K562 (cell line): ENCODE data around the gene IGSF3. TPM values are rescaled to one million over a fixed set of nuclear protein-coding genes. Genes with fewer than 3 reads are reported as not detected.

Experiments used
- ATAC-seq: fragments of 200-7000 bp; cut with Tn5 transposase; 3 replicates; pipeline ENCODE4 v1.9.1; 2020; ENCODE audit warnings: moderate library complexity
- BruUV-seq: library from RNA; stranded (reverse); fragments of 400-500 nt; replicated peaks from 2 replicates; lab custom pipeline; 2021; lab: Mats Ljungman, UMichigan
- CTCF ChIA-PET: fragments of 300-600 bp; formaldehyde crosslinking; extraction: SDS; loops from one replicate; lab custom pipeline; 2021; ENCODE audit warnings: low intra/inter-chr PET ratio; lab: Yijun Ruan, JAX
- POLR2A ChIA-PET: fragments of 300-600, 350-650 bp; sonication (Branson Sonifier 250); formaldehyde crosslinking; extraction: SDS; loops from one replicate; lab custom pipeline; 2021; ENCODE audit warnings: antibody characterized with exemption, inconsistent platforms; lab: Yijun Ruan, JAX
- DNase-seq, 4 experiments: peaks; one replicate each; pipeline versions ENCODE4 v3.0.0 to v3.0.0-alpha.2; 2011 to 2018; ENCODE audit warnings: low spot score in 3 of 4, mixed read lengths in 3 of 4; ENCODE audit errors: extremely low read depth in 1 of 4
- FAIRE-seq: peaks from 2 replicates; lab custom pipeline; 2011; peaks lifted over from hg19 to GRCh38; lab: Jason Lieb, UNC
- H2AFZ ChIP-seq: 2 replicates; pipeline ENCODE4 v1.6.0; 2011; ENCODE audit warnings: low read depth, low read length, control low read depth, inconsistent platforms
- H3K27ac ChIP-seq: fragments of 200-600 bp; 3 replicates; pipeline ENCODE4 v1.8.0; 2011; ENCODE audit warnings: low read depth, mild to moderate bottlenecking, control low read depth, inconsistent platforms, low read length, moderate library complexity, mixed read lengths; ENCODE audit errors: extremely low read depth
- H3K27me3 ChIP-seq, 2 experiments: fragments of 300-600 bp in 1 of 2; 2 replicates in 1 of 2; 3 replicates in 1 of 2; pipeline versions ENCODE4 v1.6.0 to v1.8.0; 2011; ENCODE audit warnings: inconsistent platforms in 2 of 2, low read length in 2 of 2, mild to moderate bottlenecking in 1 of 2, mixed read lengths in 1 of 2, moderate library complexity in 1 of 2; ENCODE audit not compliant: control insufficient read depth in 2 of 2, insufficient read depth in 2 of 2
- H3K36me3 ChIP-seq: fragments of 300-600 bp; 3 replicates; pipeline ENCODE4 v1.8.0; 2011; ENCODE audit warnings: mild to moderate bottlenecking, low read length, inconsistent platforms; ENCODE audit not compliant: control insufficient read depth, insufficient read depth
- H3K4me1 ChIP-seq, 2 experiments: fragments of 200-600 bp in 1 of 2; replicated peaks in 1 of 2; 2 replicates in 1 of 2; 3 replicates in 1 of 2; pipeline versions ENCODE4 v1.5.1 to v1.8.0; 2011; ENCODE audit warnings: inconsistent platforms in 2 of 2, low read length in 2 of 2, mild to moderate bottlenecking in 1 of 2, mixed read lengths in 1 of 2, moderate library complexity in 1 of 2; ENCODE audit not compliant: control insufficient read depth in 2 of 2, insufficient read depth in 2 of 2
- H3K4me2 ChIP-seq: 2 replicates; pipeline ENCODE4 v1.6.1; 2011; ENCODE audit warnings: low read length, control low read depth, inconsistent platforms, mixed read lengths; ENCODE audit not compliant: insufficient read depth
- H3K4me3 ChIP-seq: fragments of 200-600 bp; sonication (generic), shearing (Covaris generic); 2 replicates; pipeline ENCODE4 v1.5.1; 2016; ENCODE audit warnings: control low read depth, inconsistent platforms
- H3K79me2 ChIP-seq: fragments of 200-600 bp; 3 replicates; pipeline ENCODE4 v1.8.0; 2011; ENCODE audit warnings: low read length, inconsistent platforms; ENCODE audit not compliant: control insufficient read depth, insufficient read depth
- H3K9ac ChIP-seq, 2 experiments: 2 replicates each; pipeline versions ENCODE4 v1.6.0 to v1.6.1; 2011; ENCODE audit warnings: low read depth in 2 of 2, low read length in 2 of 2, control low read depth in 1 of 2, inconsistent platforms in 1 of 2, mild to moderate bottlenecking in 1 of 2, mixed read lengths in 1 of 2; ENCODE audit not compliant: insufficient read depth in 1 of 2
- H3K9me1 ChIP-seq: one replicate; pipeline ENCODE4 v1.6.0; 2011; ENCODE audit warnings: inconsistent platforms, mild to moderate bottlenecking, low read length, moderate library complexity; ENCODE audit not compliant: control insufficient read depth, insufficient read depth
- H3K9me3 ChIP-seq: replicated peaks from 2 replicates; pipeline ENCODE4 v1.5.1; 2011; ENCODE audit warnings: low read depth, low read length, inconsistent platforms; ENCODE audit not compliant: control insufficient read depth, insufficient read depth
- H4K20me1 ChIP-seq: replicated peaks from 2 replicates; pipeline ENCODE4 v1.6.1; 2011; ENCODE audit warnings: low read length, inconsistent platforms, mixed read lengths; ENCODE audit not compliant: control insufficient read depth, insufficient read depth
- AFF1 ChIP-seq, 2 experiments: fragments of 450-650 bp; IDR thresholded peaks; 2 replicates each; pipeline ENCODE4 v1.6.1; 2018; ENCODE audit warnings: mild to moderate bottlenecking in 2 of 2, low read depth in 1 of 2; ENCODE audit not compliant: partially characterized antibody in 2 of 2
- KAT7 ChIP-seq: sonication (generic); formaldehyde crosslinking; IDR thresholded peaks from 2 replicates; pipeline ENCODE4 v1.8.0; 2022; ENCODE audit warnings: missing genetic modification reagents, mild to moderate bottlenecking, borderline replicate concordance
- KLF16 ChIP-seq: IDR thresholded peaks from 2 replicates; pipeline ENCODE4 v1.6.1; 2016; ENCODE audit warnings: antibody characterized with exemption
- SP2 ChIP-seq: IDR thresholded peaks from 2 replicates; pipeline ENCODE4 v1.6.1; 2011; ENCODE audit warnings: mild to moderate bottlenecking, low read depth, low read length, moderate library complexity; ENCODE audit not compliant: poor library complexity, severe bottlenecking; ENCODE audit errors: extremely low read depth
- ZBTB40 ChIP-seq, 2 experiments: fragments of 450-650 bp in 1 of 2; sonication (generic) in 1 of 2; formaldehyde crosslinking in 1 of 2; IDR thresholded peaks; 2 replicates each; pipeline versions ENCODE4 v1.7.1 to v1.9.0; 2016 to 2022; ENCODE audit warnings: inconsistent platforms in 1 of 2, mild to moderate bottlenecking in 1 of 2, missing genetic modification reagents in 1 of 2
- ZNF354B ChIP-seq: fragments of 250-450 bp; sonication (Bioruptor Pico); IDR thresholded peaks from 2 replicates; pipeline ENCODE4 v1.4.0; 2020
- WGBS: fragments of 100-300 bp; shearing (Covaris generic); methylation state at CpG from one replicate; pipeline ENCODE4 v1.1.6; 2016; ENCODE audit warnings: low coverage, mixed read lengths; ENCODE audit not compliant: insufficient coverage; ENCODE audit errors: missing lambda C conversion rate; 5-methylcytosine and 5-hydroxymethylcytosine counted together
- in situ Hi-C: fragments of 300-500 bp; cut with MboI; formaldehyde crosslinking; loops from 4 replicates; pipeline ENCODE4 v1.15.0; 2018; ENCODE audit warnings: inconsistent platforms, mixed read lengths
- intact Hi-C: fragments of 100-400 bp; cut with micrococcal nuclease; formaldehyde crosslinking; loops from 2 replicates; pipeline ENCODE4 v1.14.2; 2022
- polyA plus RNA-seq, 8 experiments: library from polyadenylated mRNA; depleted of rRNA in 4 of 8; stranded (reverse) in 5 of 8; unstranded in 3 of 8; fragments of >200 nt; fragmentation: Nextera tagmentation in 2 of 8; fragmentation: Illumina TruSeq in 1 of 8; extraction: Ambion mirVana in 2 of 8; extraction: Trizol in 1 of 8; gene quantifications; 2 replicates each; pipeline versions ENCODE4 v1.2.1 to v1.2.3, GENCODE V29; 2011 to 2014; ENCODE audit warnings: inconsistent platforms in 1 of 8, missing spikeins in 1 of 8
- total RNA-seq, 7 experiments: library from RNA; depleted of rRNA in 6 of 7; stranded (reverse); fragments of >200 nt in 6 of 7; fragmentation: Illumina TruSeq in 2 of 7; extraction: Trizol in 2 of 7; gene quantifications; 2 replicates each; pipeline versions ENCODE4 v1.2.1 to v1.2.3, GENCODE V29; 2011 to 2021; ENCODE audit warnings: low replicate concordance in 1 of 7

Gene IGSF3
- total and polyA plus RNA-seq, 9 of the 15 experiments (the other 6 are each of a cell fraction or from before 2014, with no cell fraction given): 1.1 to 15.0 (median 8.3) TPM

GRCh38 chr1:116580446-116581322, 86.8 kb downstream of the IGSF3 start:
- no peak overlapping the region for H3K9ac ChIP-seq
- no peak overlapping the region for H3K4me3 ChIP-seq
- H3K9me1 ChIP-seq: no peaks in the 10 kb centered on the region
- no peaks in the 10 kb centered on the region for H3K79me2 ChIP-seq
- in situ Hi-C loops (no loop called here), intact Hi-C loops (no loop called here)
- H3K4me1 ChIP-seq: peaks cover 0 to 3% of the 10 kb centered on the region in 2 experiments; a peak in 2 of 5 replicates
- no peak overlapping the region for H3K27ac ChIP-seq
- ATAC-seq (no peak), FAIRE-seq (peak; percentile 23), DNase-seq (peak in 1 of 4 experiments; percentile 11)
- H3K4me2 ChIP-seq: no peak overlapping the region
- no TSS peak for BruUV-seq
- WGBS: 60% methylated on average over 7 of the region's 7 CpGs
- no peak overlapping the region for H2AFZ ChIP-seq
- no peaks in the 10 kb centered on the region for H3K27me3 ChIP-seq
- H3K36me3 ChIP-seq: peaks cover 4% of the 10 kb centered on the region; the same call in 1 of the 3 replicates
- ChIA-PET POLR2A (no interaction called here), CTCF (interaction anchor here (0.6 kb wide), 1 partner anchor 482 kb away, joined by 4 read pairs; no protein-coding TSS in a partner anchor)
- no peaks in the 10 kb centered on the region for H4K20me1 ChIP-seq
- no peaks in the 10 kb centered on the region for H3K9me3 ChIP-seq
- TF ChIP-seq ZBTB40 (IDR thresholded peaks at IDR 0.05) (no peak), ZBTB40 (CRISPR knock-in tag; IDR thresholded peaks at IDR 0.05) (no peak), AFF1 (IDR thresholded peaks at IDR 0.05; ENCODE audit: low read depth in 1 of 2, partially characterized antibody in 2 of 2) (no peak), KAT7 (no peak), ZNF354B (CRISPR knock-in tag) (no peak), SP2 (no peak), KLF16 (no peak)
